ENCODE data around the gene RANBP17. TPM values are rescaled to one million over a fixed set of nuclear protein-coding genes. Genes with fewer than 3 reads are reported as not detected.

RANBP17 gene
- total and polyA plus RNA-seq, 2 of the 4 experiments (the other 2 are of a cell fraction) = 8.2 to 29.0 TPM

GRCh38 chr5:171055875-171056454, 194.1 kb downstream of the RANBP17 start:
- H2AFZ ChIP-seq (replicated peaks; ENCODE audit: low read length, poor library complexity) = no peak overlapping the region
- H3K14ac ChIP-seq (replicated peaks; ENCODE audit: low read depth, low read length) = no peak overlapping the region
- ATAC-seq (ENCODE audit: low read depth) (no peak), DNase-seq (no peak)
- no peaks in the 10 kb centered on the region for H3K9me1 ChIP-seq (ENCODE audit: insufficient read depth, low read length)
- H2AK5ac ChIP-seq (ENCODE audit: low read depth, low read length) = no peak overlapping the region
- H3K9me3 ChIP-seq (ENCODE audit: control insufficient read depth, insufficient read depth, low read length) = peaks cover 5% of the 10 kb centered on the region
- H2AK9ac ChIP-seq (replicated peaks; ENCODE audit: low read depth, low read length, poor library complexity) = no peak overlapping the region
- no peaks in the 10 kb centered on the region; a peak in 1 of 4 replicates for H3K79me1 ChIP-seq (ENCODE audit: low read depth in 1 of 2, low read length in 2 of 2)
- no peak overlapping the region for H2BK120ac ChIP-seq (ENCODE audit: low read depth, low read length)
- H3K9ac ChIP-seq (ENCODE audit: low read depth, low read length) = no peak overlapping the region
- in situ Hi-C loops (cut with MboI; ENCODE audit: low sequenced_read_pairs) = no loop called here
- no peaks in the 10 kb centered on the region for H3K27me3 ChIP-seq (ENCODE audit: control insufficient read depth, insufficient read depth, low read length)
- H3K56ac ChIP-seq (ENCODE audit: extremely low read depth, insufficient read depth, low read length) = no peak overlapping the region
- H4K20me1 ChIP-seq (ENCODE audit: insufficient read depth, low read length) = no peaks in the 10 kb centered on the region
- 0 out of 2 replicates have a peak, but pooled peaks cover 2% of the 10 kb centered on the region for H3K36me3 ChIP-seq (ENCODE audit: control insufficient read depth, insufficient read depth, low read length)
- H3K4me3 ChIP-seq (ENCODE audit: insufficient read depth, low read depth, low read length) = no peak overlapping the region
- no peak overlapping the region for H3K4ac ChIP-seq (ENCODE audit: low read depth, low read length)
- H3K4me2 ChIP-seq (ENCODE audit: low read depth, low read length) = no peak overlapping the region
- H2BK20ac ChIP-seq (ENCODE audit: low read depth, low read length) = no peak overlapping the region
- H3K4me1 ChIP-seq (ENCODE audit: control insufficient read depth, insufficient read depth, low read length) = no peaks in the 10 kb centered on the region
- no CpG with 5 or more reads among the region's 3 CpGs for WGBS, 2 experiments (ENCODE audit: extremely low coverage in 2 of 2, insufficient read length in 1 of 2)
- no peak overlapping the region for H3K18ac ChIP-seq (ENCODE audit: low read depth, low read length)
- no peak overlapping the region for H4K5ac ChIP-seq (ENCODE audit: low read depth, low read length)
- no TSS peak for BruUV-seq (replicated peaks)
- no peak overlapping the region for H4K91ac ChIP-seq (ENCODE audit: insufficient read depth, low read depth, low read length)
- H3K27ac ChIP-seq (ENCODE audit: insufficient read depth, low read length) = no peak overlapping the region
- no peak overlapping the region for H3K23ac ChIP-seq (ENCODE audit: low read depth, low read length)
- ChIA-PET CTCF (no interaction called here), POLR2A (ENCODE audit: unreplicated experiment) (no interaction called here)
- TF ChIP-seq MAFK (IDR thresholded peaks at IDR 0.05; ENCODE audit: low read depth, low read length) (no peak), RCOR1 (IDR thresholded peaks at IDR 0.05; ENCODE audit: insufficient replicate concordance, low read length) (no peak), CHD1 (IDR thresholded peaks at IDR 0.05; ENCODE audit: low read depth, low read length) (no peak), RFX5 (IDR thresholded peaks at IDR 0.05; ENCODE audit: low read depth, low read length) (no peak), MAZ (IDR thresholded peaks at IDR 0.05; ENCODE audit: borderline replicate concordance, low read depth, low read length) (no peak), POLR2A (IDR thresholded peaks at IDR 0.05; ENCODE audit: low read depth, low read length) (no peak), SMC3 (IDR thresholded peaks at IDR 0.05; ENCODE audit: low read depth, low read length) (no peak), CEBPB (IDR thresholded peaks at IDR 0.05; ENCODE audit: low read depth, low read length) (no peak), RAD21 (IDR thresholded peaks at IDR 0.05; ENCODE audit: low read length) (no peak), MXI1 (IDR thresholded peaks at IDR 0.05; ENCODE audit: borderline replicate concordance, low read depth, low read length) (no peak)
- H4K8ac ChIP-seq (ENCODE audit: low read depth in 2 of 2, low read length in 2 of 2) = no peak overlapping the region
- no peak overlapping the region for H2BK5ac ChIP-seq (ENCODE audit: low read depth, low read length, poor library complexity, severe bottlenecking)
- intact Hi-C loops (cut with micrococcal nuclease) = no loop called here
- no peak overlapping the region for H2BK15ac ChIP-seq (ENCODE audit: low read depth, low read length)
- dilution Hi-C loops (cut with HindIII; ENCODE audit: low sequenced_read_pairs, unreplicated experiment) = no loop called here

Data from IMR-90 (cell line).